Measurements from ENCODE around the gene COX5A. TPM values are rescaled to one million over a fixed set of nuclear protein-coding genes. Genes with fewer than 3 reads are reported as not detected.

COX5A gene
- total and polyA plus RNA-seq, 2 of the 13 experiments (the other 11 are each of a cell fraction or from before 2014, with no cell fraction given) = 158 to 218 TPM

DNA sequence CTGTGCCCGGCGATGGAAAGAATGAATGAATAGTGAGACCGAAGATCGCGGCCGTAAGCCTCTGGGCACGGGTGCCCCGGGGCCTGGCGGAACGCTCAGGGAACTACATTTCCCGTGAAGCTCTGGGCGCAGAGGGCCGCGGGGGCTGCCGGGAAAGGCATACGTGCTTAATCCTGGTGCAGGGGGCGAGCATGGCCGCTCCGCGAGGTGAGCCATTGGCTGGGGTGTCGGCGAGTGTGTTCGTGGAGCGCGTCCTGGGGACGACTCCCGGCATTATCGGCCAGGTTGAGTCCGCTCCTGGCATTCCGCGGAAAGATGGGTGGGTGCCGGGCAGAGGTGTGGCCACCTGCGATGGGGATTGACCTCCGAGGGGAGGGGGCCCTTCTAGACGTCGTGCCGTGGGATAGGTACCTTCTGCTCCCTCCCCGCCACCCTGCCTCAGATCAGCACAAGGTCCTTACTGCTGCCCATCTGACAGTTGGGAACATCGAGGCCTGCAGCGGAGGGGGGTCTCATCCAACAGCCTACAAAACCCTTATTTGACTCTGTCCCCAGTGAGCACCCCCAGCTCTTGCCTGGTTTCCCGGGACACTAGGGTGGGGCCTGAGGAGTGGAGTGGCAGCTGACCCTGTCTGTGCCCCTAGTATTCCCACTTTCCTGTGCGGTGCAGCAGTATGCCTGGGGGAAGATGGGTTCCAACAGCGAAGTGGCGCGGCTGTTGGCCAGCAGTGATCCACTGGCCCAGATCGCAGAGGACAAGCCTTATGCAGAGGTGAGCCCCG lies 47.8 kb downstream of the COX5A start, which contains the start of gene MPI (continued):
- TF ChIP-seq, protein P1, sequence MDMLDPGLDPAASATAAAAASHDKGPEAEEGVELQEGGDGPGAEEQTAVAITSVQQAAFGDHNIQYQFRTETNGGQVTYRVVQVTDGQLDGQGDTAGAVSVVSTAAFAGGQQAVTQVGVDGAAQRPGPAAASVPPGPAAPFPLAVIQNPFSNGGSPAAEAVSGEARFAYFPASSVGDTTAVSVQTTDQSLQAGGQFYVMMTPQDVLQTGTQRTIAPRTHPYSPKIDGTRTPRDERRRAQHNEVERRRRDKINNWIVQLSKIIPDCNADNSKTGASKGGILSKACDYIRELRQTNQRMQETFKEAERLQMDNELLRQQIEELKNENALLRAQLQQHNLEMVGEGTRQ (IDR thresholded peaks at IDR 0.05; ENCODE audit: low read depth, low read length) = no peak
- TF ChIP-seq, protein P1 (CRISPR knock-in tag; IDR thresholded peaks at IDR 0.05; ENCODE audit: borderline replicate concordance) = no peak
- no peak for TF ChIP-seq ZNF296 (CRISPR knock-in tag; conservative IDR thresholded peaks at IDR 0.05)
- peak; percentile 37 for TF ChIP-seq TEAD3 (CRISPR knock-in tag; optimal IDR thresholded peaks at IDR 0.05; ENCODE audit: borderline replicate concordance)
- peak; percentile 88 for TF ChIP-seq PCBP1 (IDR thresholded peaks at IDR 0.05; ENCODE audit: borderline replicate concordance, low read depth, low read length)
- no peak for TF ChIP-seq TCF7 (IDR thresholded peaks at IDR 0.05; ENCODE audit: low read depth)
- TF ChIP-seq, protein P2, sequence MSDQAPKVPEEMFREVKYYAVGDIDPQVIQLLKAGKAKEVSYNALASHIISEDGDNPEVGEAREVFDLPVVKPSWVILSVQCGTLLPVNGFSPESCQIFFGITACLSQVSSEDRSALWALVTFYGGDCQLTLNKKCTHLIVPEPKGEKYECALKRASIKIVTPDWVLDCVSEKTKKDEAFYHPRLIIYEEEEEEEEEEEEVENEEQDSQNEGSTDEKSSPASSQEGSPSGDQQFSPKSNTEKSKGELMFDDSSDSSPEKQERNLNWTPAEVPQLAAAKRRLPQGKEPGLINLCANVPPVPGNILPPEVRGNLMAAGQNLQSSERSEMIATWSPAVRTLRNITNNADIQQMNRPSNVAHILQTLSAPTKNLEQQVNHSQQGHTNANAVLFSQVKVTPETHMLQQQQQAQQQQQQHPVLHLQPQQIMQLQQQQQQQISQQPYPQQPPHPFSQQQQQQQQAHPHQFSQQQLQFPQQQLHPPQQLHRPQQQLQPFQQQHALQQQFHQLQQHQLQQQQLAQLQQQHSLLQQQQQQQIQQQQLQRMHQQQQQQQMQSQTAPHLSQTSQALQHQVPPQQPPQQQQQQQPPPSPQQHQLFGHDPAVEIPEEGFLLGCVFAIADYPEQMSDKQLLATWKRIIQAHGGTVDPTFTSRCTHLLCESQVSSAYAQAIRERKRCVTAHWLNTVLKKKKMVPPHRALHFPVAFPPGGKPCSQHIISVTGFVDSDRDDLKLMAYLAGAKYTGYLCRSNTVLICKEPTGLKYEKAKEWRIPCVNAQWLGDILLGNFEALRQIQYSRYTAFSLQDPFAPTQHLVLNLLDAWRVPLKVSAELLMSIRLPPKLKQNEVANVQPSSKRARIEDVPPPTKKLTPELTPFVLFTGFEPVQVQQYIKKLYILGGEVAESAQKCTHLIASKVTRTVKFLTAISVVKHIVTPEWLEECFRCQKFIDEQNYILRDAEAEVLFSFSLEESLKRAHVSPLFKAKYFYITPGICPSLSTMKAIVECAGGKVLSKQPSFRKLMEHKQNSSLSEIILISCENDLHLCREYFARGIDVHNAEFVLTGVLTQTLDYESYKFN (CRISPR knock-in tag; conservative IDR thresholded peaks at IDR 0.05) = peak; percentile 48
- TF ChIP-seq ZNF546 (CRISPR knock-in tag; conservative IDR thresholded peaks at IDR 0.05) = no peak; the same call in 1 of the 2 replicates
- TF ChIP-seq EEA1 (CRISPR knock-in tag; IDR thresholded peaks at IDR 0.05; ENCODE audit: borderline replicate concordance) = peak; percentile 93; the same call in 1 of the 2 replicates
- peak; percentile 48; the same call in 1 of the 2 replicates for TF ChIP-seq ZNF691 (CRISPR knock-in tag; IDR thresholded peaks at IDR 0.05; ENCODE audit: borderline replicate concordance, low read depth)
- TF ChIP-seq ZFX (CRISPR knock-in tag; IDR thresholded peaks at IDR 0.05; ENCODE audit: low read depth) = peak; percentile 85
- TF ChIP-seq, protein P3, sequence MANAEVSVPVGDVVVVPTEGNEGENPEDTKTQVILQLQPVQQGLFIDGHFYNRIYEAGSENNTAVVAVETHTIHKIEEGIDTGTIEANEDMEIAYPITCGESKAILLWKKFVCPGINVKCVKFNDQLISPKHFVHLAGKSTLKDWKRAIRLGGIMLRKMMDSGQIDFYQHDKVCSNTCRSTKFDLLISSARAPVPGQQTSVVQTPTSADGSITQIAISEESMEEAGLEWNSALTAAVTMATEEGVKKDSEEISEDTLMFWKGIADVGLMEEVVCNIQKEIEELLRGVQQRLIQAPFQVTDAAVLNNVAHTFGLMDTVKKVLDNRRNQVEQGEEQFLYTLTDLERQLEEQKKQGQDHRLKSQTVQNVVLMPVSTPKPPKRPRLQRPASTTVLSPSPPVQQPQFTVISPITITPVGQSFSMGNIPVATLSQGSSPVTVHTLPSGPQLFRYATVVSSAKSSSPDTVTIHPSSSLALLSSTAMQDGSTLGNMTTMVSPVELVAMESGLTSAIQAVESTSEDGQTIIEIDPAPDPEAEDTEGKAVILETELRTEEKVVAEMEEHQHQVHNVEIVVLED (CRISPR knock-in tag; IDR thresholded peaks at IDR 0.05; ENCODE audit: borderline replicate concordance) = peak; percentile 82
- TF ChIP-seq BCL6 (CRISPR knock-in tag; IDR thresholded peaks at IDR 0.05) = peak; percentile 35; the same call in 1 of the 2 replicates
- TF ChIP-seq, protein P4, sequence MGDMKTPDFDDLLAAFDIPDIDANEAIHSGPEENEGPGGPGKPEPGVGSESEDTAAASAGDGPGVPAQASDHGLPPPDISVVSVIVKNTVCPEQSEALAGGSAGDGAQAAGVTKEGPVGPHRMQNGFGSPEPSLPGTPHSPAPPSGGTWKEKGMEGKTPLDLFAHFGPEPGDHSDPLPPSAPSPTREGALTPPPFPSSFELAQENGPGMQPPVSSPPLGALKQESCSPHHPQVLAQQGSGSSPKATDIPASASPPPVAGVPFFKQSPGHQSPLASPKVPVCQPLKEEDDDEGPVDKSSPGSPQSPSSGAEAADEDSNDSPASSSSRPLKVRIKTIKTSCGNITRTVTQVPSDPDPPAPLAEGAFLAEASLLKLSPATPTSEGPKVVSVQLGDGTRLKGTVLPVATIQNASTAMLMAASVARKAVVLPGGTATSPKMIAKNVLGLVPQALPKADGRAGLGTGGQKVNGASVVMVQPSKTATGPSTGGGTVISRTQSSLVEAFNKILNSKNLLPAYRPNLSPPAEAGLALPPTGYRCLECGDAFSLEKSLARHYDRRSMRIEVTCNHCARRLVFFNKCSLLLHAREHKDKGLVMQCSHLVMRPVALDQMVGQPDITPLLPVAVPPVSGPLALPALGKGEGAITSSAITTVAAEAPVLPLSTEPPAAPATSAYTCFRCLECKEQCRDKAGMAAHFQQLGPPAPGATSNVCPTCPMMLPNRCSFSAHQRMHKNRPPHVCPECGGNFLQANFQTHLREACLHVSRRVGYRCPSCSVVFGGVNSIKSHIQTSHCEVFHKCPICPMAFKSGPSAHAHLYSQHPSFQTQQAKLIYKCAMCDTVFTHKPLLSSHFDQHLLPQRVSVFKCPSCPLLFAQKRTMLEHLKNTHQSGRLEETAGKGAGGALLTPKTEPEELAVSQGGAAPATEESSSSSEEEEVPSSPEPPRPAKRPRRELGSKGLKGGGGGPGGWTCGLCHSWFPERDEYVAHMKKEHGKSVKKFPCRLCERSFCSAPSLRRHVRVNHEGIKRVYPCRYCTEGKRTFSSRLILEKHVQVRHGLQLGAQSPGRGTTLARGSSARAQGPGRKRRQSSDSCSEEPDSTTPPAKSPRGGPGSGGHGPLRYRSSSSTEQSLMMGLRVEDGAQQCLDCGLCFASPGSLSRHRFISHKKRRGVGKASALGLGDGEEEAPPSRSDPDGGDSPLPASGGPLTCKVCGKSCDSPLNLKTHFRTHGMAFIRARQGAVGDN (CRISPR knock-in tag; IDR thresholded peaks at IDR 0.05) = peak; percentile 92
- TF ChIP-seq ZNF10 (CRISPR knock-in tag; IDR thresholded peaks at IDR 0.05; ENCODE audit: borderline replicate concordance, low read depth) = no peak

All from HepG2 (cell line).